ENCODE results near the gene FAM124B.

The FAM124B gene

DNA sequence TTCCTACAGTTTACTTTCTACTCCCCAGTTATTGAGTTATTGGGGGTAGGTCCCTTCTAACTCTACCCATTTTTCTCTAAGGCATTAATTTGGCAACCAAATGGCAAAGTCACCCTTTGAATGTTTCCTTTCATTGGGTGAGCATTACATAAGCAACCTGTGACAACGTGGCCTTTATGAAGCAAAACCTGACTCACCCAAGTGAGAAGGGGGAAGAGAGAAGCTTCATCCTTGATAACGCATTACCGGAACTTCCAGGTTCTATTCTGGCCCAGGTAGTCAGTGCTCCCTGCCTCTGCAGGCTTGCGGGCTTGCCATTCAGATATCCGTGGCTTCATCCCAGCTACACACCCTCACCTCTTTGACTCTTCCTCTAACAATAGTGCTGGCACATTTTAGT lies 39.1 kb upstream of the FAM124B start:
- TF ChIP-seq, protein P1, sequence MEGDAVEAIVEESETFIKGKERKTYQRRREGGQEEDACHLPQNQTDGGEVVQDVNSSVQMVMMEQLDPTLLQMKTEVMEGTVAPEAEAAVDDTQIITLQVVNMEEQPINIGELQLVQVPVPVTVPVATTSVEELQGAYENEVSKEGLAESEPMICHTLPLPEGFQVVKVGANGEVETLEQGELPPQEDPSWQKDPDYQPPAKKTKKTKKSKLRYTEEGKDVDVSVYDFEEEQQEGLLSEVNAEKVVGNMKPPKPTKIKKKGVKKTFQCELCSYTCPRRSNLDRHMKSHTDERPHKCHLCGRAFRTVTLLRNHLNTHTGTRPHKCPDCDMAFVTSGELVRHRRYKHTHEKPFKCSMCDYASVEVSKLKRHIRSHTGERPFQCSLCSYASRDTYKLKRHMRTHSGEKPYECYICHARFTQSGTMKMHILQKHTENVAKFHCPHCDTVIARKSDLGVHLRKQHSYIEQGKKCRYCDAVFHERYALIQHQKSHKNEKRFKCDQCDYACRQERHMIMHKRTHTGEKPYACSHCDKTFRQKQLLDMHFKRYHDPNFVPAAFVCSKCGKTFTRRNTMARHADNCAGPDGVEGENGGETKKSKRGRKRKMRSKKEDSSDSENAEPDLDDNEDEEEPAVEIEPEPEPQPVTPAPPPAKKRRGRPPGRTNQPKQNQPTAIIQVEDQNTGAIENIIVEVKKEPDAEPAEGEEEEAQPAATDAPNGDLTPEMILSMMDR (IDR thresholded peaks at IDR 0.05): no peak

DNA sequence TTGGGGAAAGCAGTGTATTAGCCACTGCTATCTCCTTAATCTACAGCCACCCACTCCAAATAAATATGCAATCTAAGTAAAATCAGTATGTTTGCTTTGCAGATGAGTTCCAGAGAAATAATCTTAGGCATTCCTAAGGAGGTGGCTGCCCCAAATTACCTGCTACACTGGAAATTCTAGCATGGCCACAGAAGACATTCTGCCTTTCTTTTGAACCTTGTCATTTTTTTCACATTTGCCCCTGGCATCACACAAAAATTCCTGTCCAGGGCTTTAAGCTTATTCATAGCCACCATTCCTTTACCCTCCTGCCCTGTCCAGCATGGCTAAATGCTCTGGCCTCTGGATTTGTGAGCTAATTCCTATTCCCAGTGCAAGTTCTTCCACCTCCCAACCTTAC lies 36.8 kb upstream of the FAM124B start:
- TF ChIP-seq, protein P1 (IDR thresholded peaks at IDR 0.05): no peak

DNA sequence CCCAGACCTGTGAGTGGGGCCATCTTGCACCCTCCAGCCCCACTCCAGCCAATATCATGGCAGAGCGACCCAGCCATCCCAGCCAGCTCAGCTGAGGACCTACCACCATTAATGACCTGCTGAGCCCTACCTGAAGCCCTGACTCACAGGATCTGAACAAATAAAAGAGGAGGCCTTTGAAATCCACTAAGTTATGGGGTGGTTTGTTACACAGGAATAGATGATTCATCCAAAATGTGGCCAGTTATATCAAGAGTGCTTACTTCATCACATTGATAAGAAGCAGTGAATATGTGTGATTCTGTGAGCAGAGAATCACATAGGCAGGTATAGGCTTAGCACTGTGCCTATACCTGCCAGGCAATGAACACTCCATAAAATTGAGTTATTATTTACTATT lies 34.7 kb upstream of the FAM124B start:
- TF ChIP-seq, protein P1 (IDR thresholded peaks at IDR 0.05): no peak

DNA sequence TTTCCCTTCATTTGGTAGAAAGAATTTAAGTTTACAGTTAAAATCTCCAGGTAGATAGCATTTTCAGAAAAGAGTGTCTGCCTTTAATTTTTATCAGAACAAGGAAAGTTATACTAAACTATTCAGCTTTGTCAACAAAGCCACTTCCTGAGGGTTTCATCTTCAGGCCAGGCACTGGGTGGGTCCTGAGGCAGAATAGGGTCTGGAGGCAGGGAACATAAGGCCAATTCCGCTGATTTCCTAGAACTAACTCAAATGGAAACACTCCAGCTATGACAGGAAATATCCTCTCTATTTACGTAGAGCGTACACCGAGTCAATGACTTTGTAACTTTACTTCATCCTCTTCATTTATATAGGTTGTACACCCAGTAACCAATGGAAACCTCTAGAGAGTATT lies 32.7 kb upstream of the FAM124B start:
- TF ChIP-seq, protein P1 (IDR thresholded peaks at IDR 0.05): no peak

DNA sequence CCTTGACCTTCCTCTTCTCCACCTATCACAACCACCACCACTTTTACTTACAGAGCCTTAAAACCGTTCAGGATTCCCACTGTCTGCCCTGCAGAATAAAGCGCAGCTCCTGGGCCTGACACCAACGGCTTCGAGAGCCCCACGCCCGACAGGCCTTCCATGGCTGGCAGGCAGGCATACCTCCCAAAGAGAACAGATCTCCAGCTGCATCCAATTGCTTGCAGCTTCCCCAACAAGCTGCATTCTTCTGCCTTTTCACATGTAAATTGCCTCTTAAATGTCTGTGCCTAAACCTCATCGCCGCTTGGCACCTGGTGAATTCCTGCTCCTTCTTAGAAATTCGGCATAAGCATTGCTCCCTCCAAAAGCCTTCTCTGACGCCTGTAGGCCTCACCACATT lies 31.5 kb upstream of the FAM124B start:
- TF ChIP-seq, protein P1 (IDR thresholded peaks at IDR 0.05): no peak

DNA sequence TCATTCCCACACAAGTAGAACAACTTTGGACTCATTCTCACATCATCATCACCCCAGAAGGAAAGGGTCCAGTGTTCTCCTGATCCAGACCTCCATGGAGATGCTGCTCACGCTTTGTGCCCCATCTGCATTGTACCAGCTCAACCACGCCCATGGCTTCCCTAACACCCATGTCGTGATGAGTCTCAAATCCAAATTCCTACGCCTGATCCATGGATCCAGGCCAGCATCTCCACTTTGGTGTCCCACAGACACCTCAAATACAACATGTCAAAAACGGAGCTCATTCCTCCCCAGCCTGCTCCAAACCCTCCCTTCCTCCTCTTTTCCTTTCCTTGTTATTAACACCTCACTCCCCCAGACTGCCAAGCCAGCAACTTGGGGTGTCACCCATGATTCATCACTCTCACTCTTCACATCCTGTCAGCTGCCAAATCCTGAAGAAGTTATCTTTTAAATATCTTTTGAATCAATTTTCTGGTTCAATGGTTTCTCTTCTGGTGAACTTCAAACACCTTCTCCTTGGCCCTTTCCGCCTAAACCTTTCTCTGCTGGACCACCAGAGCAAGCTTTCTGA lies 30.2 kb upstream of the FAM124B start:
- TF ChIP-seq, protein P1 (IDR thresholded peaks at IDR 0.05): no peak

DNA sequence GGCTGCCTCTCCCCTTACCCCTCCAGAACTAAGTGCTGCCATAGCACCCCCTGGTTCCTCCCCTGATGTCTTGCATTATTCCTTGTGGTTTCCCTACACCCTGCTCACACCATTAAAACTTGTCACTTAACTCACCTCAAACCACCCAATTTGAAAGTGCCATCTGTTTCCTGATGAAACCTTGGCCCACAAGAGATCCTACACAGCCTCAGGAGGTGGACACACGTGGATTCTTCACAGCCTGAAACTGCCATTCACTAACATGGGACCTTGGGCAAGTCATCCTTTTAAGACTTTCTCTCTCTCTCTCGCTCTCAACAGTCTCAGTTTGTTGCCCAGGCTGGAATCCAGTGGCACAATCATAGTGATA lies 27.5 kb upstream of the FAM124B start:
- TF ChIP-seq, protein P1 (IDR thresholded peaks at IDR 0.05): no peak

Data from LNCAP (cell line).